22Rv1 (cell line): ENCODE data around the gene IQGAP2.

Experiments used
- H3K27ac ChIP-seq: fragments of 450-650 bp; 2 replicates; pipeline ENCODE4 v1.5.1; 2017
- ZFX ChIP-seq: fragments of 450-650 bp; IDR thresholded peaks from 2 replicates; pipeline ENCODE4 v1.6.1; 2017; ENCODE audit warnings: antibody characterized with exemption, borderline replicate concordance
- TF ChIP-seq, protein P1 (sequence below): fragments of 450-650 bp; IDR thresholded peaks from 2 replicates; pipeline ENCODE4 v1.5.1; 2017; ENCODE audit warnings: mild to moderate bottlenecking

Gene IQGAP2

DNA sequence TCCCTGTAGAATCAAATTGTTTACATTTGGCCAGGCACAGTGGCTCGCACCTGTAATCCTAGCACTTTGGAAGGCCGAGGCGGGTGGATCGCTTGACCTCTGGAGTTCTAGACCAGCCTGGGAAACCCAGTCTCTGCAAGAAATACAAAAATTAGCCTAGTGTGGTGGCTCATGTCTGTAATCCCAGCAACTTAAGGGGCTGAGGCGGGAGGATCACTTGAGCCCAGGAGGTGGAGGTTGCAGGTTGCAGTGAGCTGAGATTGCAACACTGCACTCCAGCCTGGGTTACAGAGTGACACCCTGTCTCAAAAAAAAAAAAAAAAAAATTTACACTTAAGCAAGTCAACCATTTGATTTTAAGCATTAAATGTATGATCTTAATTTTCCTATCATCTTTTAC, 17.5 kb upstream of the IQGAP2 start:
- H3K27ac ChIP-seq, result no peak overlapping the region
- TF ChIP-seq, protein P1, sequence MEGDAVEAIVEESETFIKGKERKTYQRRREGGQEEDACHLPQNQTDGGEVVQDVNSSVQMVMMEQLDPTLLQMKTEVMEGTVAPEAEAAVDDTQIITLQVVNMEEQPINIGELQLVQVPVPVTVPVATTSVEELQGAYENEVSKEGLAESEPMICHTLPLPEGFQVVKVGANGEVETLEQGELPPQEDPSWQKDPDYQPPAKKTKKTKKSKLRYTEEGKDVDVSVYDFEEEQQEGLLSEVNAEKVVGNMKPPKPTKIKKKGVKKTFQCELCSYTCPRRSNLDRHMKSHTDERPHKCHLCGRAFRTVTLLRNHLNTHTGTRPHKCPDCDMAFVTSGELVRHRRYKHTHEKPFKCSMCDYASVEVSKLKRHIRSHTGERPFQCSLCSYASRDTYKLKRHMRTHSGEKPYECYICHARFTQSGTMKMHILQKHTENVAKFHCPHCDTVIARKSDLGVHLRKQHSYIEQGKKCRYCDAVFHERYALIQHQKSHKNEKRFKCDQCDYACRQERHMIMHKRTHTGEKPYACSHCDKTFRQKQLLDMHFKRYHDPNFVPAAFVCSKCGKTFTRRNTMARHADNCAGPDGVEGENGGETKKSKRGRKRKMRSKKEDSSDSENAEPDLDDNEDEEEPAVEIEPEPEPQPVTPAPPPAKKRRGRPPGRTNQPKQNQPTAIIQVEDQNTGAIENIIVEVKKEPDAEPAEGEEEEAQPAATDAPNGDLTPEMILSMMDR, result no peak
- TF ChIP-seq ZFX, result no peak

DNA sequence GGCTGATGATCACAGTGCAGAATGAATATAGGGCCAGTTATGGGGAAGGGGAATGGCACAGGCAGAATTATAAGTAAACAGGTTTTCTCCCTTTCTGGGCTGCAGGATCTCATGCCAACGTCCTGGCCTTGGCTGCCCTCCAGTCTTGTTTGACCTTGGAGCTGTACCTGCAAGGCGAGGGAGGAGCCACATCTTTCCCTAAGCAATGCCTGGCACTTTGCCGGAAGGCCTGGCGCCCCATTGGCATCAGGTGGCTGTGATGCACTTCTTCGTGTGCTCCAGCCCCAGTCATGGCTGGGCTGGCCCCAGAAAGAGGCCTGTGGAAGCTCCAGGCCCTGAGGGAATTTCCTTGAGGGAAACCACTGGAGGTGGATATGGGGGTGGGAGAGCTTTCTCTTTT, 16.7 kb upstream of the IQGAP2 start:
- peak overlapping the region; percentile 32; the same call in 1 of the 2 replicates for H3K27ac ChIP-seq
- TF ChIP-seq ZFX, result no peak
- TF ChIP-seq, protein P1, result no peak

DNA sequence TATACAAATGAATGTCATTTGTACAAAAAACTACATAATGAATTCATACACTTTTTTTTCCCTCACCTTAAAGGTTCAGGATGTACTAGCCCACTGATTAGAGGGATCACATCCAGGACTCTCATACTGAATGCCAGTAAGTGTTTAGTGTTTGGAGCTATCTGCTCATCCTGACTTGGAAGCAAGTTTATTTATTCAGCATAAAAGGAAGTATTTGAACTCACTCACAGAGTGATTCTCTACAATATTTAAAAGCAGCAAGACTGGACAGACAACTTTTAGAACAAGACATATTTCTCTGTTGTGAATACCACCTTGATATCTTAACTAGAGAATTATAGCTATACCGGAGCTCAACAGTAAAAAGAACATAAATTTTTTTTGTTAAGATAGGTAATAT, 14.8 kb upstream of the IQGAP2 start:
- TF ChIP-seq ZFX, result no peak
- TF ChIP-seq, protein P1, result no peak
- H3K27ac ChIP-seq, result peak overlapping the region; percentile 37

DNA sequence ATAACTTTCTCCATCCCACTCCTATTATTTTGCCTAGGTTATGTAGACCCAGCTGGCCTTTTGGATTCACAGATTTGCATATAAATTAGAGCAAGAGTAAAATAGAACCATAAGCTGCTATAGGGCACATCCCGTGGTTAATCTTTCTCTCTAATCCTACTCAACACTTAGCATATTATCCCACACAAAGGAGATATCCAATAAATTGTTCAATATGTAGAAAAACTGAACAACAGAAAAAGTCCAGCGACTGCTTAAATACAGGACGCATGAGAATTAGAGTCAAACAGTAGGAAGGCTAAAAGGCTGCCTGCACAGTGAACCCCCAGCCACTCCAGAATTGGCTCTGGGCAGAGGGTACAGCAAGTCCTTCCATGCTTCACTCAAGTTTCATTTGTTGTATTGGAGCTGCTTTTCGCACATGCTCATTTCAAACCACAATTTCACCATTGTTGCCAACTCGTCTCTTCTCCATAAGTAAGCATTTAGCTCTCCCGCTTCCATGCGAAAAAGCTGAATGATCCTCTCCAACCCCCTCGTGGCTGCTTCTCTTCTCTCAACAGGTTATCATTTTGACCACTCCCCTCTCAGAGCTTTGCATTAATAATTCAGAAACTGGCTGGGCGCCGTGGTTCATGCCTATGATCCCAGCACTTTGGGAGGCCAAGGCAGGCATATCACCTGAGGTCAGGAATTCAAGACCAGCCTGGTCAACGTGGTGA, 14.1 kb upstream of the IQGAP2 start:
- H3K27ac ChIP-seq, result peak overlapping the region; percentile 37; the same call in 1 of the 2 replicates
- TF ChIP-seq ZFX, result no peak
- TF ChIP-seq, protein P1, result no peak

DNA sequence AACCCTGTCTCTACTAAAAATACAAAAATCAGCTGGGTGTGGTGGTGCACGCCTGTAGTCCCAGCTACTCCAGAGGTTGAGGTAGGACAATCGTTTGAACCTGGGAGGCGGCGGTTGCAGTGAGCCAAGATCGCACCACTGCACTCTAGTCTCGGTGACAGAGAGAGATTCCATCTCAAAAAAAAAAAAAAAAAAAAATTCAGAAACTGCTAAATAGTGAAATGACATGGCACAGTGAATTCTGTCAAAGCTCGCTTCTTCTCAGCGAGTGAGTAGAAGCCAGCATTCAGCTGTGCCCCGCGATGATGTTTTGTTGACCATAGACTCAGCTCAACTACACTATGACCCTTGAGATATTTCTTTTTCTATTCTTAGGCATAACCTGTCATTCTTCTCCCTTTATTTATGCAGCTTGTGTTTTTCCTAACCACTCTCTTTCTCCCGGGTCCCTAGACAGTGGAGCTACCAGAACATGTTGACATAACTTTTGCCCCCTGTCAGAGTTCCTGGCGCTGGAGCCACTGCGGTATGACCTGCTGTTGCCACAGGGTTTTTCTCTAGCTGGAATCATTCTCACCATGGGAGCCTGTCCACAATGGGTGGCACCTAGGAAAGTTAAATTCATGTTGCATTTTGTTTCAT, 13.5 kb upstream of the IQGAP2 start:
- no peak overlapping the region for H3K27ac ChIP-seq
- TF ChIP-seq, protein P1, result no peak
- TF ChIP-seq ZFX, result no peak

DNA sequence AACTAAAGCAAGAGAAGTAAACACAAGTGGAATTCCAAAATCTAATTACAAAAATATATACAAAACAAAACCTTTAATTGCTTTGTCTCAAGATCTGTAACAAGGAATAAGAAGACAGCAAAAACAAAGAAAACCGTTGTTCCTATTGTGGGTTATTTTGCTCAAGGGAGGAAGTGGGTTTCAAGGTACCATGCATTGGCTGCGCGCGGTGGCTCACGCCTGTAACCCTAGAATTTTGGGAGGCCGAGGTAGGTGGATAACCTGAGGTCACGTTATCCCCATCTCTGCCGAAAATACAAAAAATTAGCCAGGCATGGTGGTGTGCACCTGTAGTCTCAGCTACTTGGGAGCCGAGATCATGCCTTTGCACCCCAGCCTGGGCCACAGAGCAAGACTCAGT, 12.1 kb upstream of the IQGAP2 start:
- TF ChIP-seq, protein P1, result no peak
- no peak for TF ChIP-seq ZFX
- H3K27ac ChIP-seq, result no peak overlapping the region

DNA sequence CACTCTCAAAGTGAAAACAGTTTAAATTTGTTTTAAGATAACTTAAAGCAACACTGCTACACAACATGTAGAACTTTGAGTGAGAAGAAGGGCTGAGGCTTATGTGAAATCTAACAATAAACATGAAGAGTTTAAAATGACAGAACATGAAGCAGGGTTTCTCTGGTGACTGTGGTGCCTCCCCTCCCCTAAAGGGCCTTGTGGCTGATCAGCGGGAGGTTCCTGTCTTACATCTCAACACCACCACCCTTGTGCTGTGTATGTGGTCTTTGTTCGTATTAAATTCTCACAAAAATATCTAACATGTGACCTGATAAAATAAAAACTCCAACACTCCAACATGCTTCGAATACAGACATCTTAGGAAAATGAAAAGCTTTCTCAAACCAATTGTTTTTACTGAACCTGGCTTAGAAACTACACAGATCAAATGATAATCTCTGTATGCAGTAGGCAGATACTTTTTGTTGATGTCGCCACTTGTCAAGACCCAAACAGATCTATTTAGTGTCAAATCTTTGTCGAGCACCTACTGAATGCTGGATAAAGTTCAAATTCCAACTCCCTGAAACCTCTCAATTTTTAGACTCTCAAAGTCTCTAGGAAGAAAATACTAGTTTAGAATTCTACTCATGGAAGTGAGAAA, 9.9 kb upstream of the IQGAP2 start:
- TF ChIP-seq ZFX, result no peak
- TF ChIP-seq, protein P1, result no peak
- no peak overlapping the region for H3K27ac ChIP-seq
